ENCODE data around the gene ZNF284.
"Not testable (repeated sequence)": the region's sequence is repeated elsewhere in the genome, so short reads cannot be mapped to it uniquely, and the experiment has no call there.

The ZNF284 gene

DNA sequence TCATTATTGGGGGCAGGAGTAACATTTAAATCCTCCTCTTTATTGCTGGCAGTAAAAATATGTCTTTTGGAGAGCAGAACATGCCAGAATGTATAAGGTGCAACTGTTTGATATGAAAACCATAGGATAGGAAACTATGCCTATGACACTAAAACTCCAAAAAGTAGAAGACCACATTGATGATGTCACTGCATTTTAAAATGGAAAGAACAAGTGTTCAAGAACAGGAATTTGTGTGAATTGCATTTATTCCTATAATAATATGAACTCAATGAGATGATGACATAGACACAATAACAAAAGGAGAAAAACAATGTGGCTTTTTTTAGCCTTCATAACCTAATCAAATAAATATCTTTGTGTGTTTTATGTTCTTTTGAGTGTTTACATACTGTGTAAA, 37.5 kb downstream of the ZNF284 start:
- Histone ChIP-seq H3K4me1 (ENCODE audit: control extremely low read depth in 1 of 4, control insufficient read depth in 4 of 4, insufficient read depth in 4 of 4, low read length in 3 of 4) (peaks cover 0 to 19% (median 12%) of the 10 kb centered on the region in 4 experiments), H3K36me3 (ENCODE audit: control insufficient read depth in 4 of 4, insufficient read depth in 4 of 4, low read length in 3 of 4) (peaks cover 16 to 45% (median 26%) of the 10 kb centered on the region in 4 experiments), H3K27me3 (replicated peaks in 2 of 5; ENCODE audit: control insufficient read depth in 4 of 5, insufficient read depth in 5 of 5, low read length in 4 of 5) (no peaks in the 10 kb centered on the region), H3K9me3 (ENCODE audit: control extremely low read depth in 1 of 5, control insufficient read depth in 4 of 5, insufficient read depth in 2 of 5, low read depth in 1 of 5, low read length in 4 of 5) (peaks cover 7 to 48% (median 33%) of the 10 kb centered on the region in 5 experiments), H3K27ac (ENCODE audit: insufficient read depth in 1 of 2, low read depth in 1 of 2, low read length in 2 of 2, poor library complexity in 1 of 2, severe bottlenecking in 2 of 2) (no peak overlapping the region), H3K4me3 (ENCODE audit: control insufficient read depth in 1 of 7, extremely low read depth in 1 of 7, insufficient read depth in 4 of 7, low read depth in 2 of 7, low read length in 6 of 7) (no peak overlapping the region)
- no peak for DNase-seq
- CTCF ChIA-PET: no interaction called here
- POLR2A ChIA-PET: no interaction called here

DNA sequence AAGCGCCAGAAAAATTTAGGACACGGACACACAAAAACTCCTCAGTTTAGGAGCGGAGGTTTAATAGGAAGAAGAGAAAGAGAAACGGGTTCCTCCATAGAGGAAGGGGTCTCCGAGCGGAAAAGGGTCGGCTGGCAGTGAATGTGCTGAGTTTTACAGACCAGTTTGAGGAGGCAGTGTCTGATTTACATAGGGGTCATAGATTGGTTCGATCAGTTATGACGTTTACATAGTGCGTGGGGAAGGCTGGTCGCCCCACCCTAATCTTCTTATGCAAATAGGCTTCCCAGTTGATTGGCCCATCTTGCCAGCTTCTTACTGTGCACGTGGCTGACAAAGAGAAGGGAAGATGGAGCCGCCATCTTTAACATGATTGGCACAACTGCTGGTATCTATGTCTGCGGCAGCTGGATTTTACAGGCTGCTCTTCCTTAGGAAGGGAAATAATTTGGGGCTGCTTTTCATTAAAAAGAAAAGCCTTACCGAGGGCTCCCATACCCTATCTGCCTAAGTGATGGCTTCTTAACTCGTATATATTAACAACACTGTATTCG, 40.0 kb downstream of the ZNF284 start:
- Histone ChIP-seq H3K27me3 (replicated peaks in 2 of 5; ENCODE audit: control insufficient read depth in 4 of 5, insufficient read depth in 5 of 5, low read length in 4 of 5) (no peaks in the 10 kb centered on the region), H3K9me3 (ENCODE audit: control extremely low read depth in 1 of 5, control insufficient read depth in 4 of 5, insufficient read depth in 2 of 5, low read depth in 1 of 5, low read length in 4 of 5) (peaks cover 6 to 27% (median 17%) of the 10 kb centered on the region in 5 experiments), H3K4me3 (ENCODE audit: control insufficient read depth in 1 of 7, extremely low read depth in 1 of 7, insufficient read depth in 4 of 7, low read depth in 2 of 7, low read length in 6 of 7) (peak overlapping the region in 6 of 7 experiments; percentile 73 to 98 (median 90)), H3K27ac (ENCODE audit: insufficient read depth in 1 of 2, low read depth in 1 of 2, low read length in 2 of 2, poor library complexity in 1 of 2, severe bottlenecking in 2 of 2) (no peak overlapping the region), H3K4me1 (ENCODE audit: control extremely low read depth in 1 of 4, control insufficient read depth in 4 of 4, insufficient read depth in 4 of 4, low read length in 3 of 4) (peaks cover 0 to 19% (median 12%) of the 10 kb centered on the region in 4 experiments), H3K36me3 (ENCODE audit: control insufficient read depth in 4 of 4, insufficient read depth in 4 of 4, low read length in 3 of 4) (peaks cover 7 to 31% (median 18%) of the 10 kb centered on the region in 4 experiments)
- ChIA-PET CTCF (no interaction called here), POLR2A (no interaction called here)
- WGBS (ENCODE audit: insufficient coverage): 40% methylated on average over 13 of the region's 17 CpGs
- DNase-seq: peak; percentile 51 to 82 (median 69)

DNA sequence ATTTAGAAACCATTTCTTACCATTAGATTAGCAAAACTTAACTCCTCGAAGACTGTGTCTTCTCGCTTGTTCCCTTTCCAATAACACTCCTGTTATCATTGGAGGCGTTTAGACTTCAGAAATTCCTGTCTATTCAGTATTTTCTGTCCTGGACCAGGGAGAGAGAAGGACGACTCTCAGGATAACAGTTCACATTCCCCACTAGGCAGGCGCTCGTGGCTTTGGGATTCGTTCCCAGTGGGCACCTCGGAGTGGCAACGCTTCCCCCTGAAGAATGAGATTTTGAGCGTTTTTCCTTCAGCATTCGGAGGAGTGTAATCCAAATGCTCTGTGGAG, 40.8 kb downstream of the ZNF284 start:
- Histone ChIP-seq H3K4me3 (ENCODE audit: control insufficient read depth in 1 of 7, extremely low read depth in 1 of 7, insufficient read depth in 4 of 7, low read depth in 2 of 7, low read length in 6 of 7) (peak overlapping the region; percentile 73 to 98 (median 92)), H3K4me1 (ENCODE audit: control extremely low read depth in 1 of 4, control insufficient read depth in 4 of 4, insufficient read depth in 4 of 4, low read length in 3 of 4) (peaks cover 0 to 19% (median 12%) of the 10 kb centered on the region in 4 experiments), H3K9me3 (ENCODE audit: control extremely low read depth in 1 of 5, control insufficient read depth in 4 of 5, insufficient read depth in 2 of 5, low read depth in 1 of 5, low read length in 4 of 5) (peaks cover 6 to 19% (median 10%) of the 10 kb centered on the region in 5 experiments), H3K27me3 (replicated peaks in 2 of 5; ENCODE audit: control insufficient read depth in 4 of 5, insufficient read depth in 5 of 5, low read length in 4 of 5) (no peaks in the 10 kb centered on the region), H3K36me3 (ENCODE audit: control insufficient read depth in 4 of 4, insufficient read depth in 4 of 4, low read length in 3 of 4) (peaks cover 9 to 28% (median 16%) of the 10 kb centered on the region in 4 experiments), H3K27ac (ENCODE audit: insufficient read depth in 1 of 2, low read depth in 1 of 2, low read length in 2 of 2, poor library complexity in 1 of 2, severe bottlenecking in 2 of 2) (peak overlapping the region in 1 of 2 experiments; percentile 80)
- ChIA-PET CTCF (no interaction called here), POLR2A (no interaction called here)
- peak in 1 of 3 donors; percentile 0 for DNase-seq
- 0% methylated on average over 11 of the region's 11 CpGs for WGBS (ENCODE audit: insufficient coverage)

DNA sequence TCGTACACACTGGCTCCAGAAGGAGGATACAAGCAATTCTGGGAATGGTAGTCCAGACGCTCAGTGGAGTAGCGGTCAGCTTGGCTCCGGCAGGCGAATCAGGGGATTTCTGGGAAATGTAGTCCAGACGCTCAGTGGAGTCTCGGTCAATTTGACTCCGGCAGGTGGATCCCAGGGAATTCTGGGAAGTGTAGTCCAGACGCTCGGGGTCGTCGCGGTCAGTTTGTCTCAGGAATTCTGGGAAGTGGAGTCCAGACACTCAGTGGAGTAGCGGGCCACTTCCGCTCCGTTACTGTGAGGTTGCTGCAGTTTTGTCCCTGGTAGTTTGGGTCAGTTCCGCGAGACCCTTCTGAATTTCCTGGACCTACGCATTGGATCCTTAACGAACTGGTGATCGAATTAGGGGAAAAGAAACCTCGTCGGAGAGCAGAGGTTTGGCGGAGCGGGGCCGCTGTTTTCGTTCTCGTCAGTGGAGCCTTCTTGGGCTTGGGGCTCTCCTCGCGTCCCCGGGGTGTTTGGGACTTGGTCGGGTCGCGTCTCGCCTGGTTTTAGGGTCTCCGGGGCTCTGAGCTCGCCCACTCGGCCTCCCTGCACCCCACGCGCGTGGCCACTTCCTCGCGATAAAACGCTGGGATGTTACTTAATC, 41.3 kb downstream of the ZNF284 start, which contains the start of gene ZNF225:
Gene ZNF225 (plus strand): TSS at position 262 of the 646 bp plus-strand sequence. CDS start 2,429 bp downstream, outside the sequence.
- 0% methylated on average over 43 of the region's 44 CpGs for WGBS (ENCODE audit: insufficient coverage)

DNA sequence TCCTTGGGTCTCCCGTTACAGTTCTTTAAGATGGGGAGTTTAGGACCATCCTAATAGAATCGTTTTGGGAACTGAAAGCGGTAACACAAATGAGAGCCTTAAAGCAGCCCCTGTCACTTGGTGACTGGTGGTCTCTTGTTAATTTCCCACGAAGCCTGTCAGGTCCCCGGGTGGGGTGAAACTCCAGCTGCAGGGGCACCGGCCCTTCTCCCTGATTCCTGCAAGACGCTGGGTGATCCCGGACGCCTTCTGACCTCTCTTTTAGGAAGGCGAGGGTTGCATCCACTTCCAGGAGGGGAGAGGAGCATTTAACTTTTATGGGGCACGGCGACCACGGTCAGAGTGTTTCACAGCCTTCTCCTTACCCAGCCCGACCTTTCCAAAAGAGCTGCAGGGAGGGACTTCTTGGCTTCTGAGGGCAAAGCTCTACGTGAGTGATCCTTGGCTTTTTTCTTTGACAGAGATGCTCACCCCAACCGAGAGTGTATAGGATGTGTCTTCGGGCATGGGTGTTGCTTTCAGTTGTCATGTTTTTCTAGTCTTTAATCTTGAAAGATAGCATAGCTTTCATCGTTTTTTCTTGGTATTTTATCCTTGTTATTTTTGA, 41.9 kb downstream of the ZNF284 start:
- Histone ChIP-seq H3K4me3 (ENCODE audit: control insufficient read depth in 1 of 7, extremely low read depth in 1 of 7, insufficient read depth in 4 of 7, low read depth in 2 of 7, low read length in 6 of 7) (peak overlapping the region; percentile 73 to 98 (median 92)), H3K9me3 (ENCODE audit: control extremely low read depth in 1 of 5, control insufficient read depth in 4 of 5, insufficient read depth in 2 of 5, low read depth in 1 of 5, low read length in 4 of 5) (peaks cover 0 to 13% (median 6%) of the 10 kb centered on the region in 5 experiments), H3K27ac (ENCODE audit: insufficient read depth in 1 of 2, low read depth in 1 of 2, low read length in 2 of 2, poor library complexity in 1 of 2, severe bottlenecking in 2 of 2) (peak overlapping the region; percentile 54 to 80), H3K36me3 (ENCODE audit: control insufficient read depth in 4 of 4, insufficient read depth in 4 of 4, low read length in 3 of 4) (peaks cover 8 to 27% (median 21%) of the 10 kb centered on the region in 4 experiments), H3K4me1 (ENCODE audit: control extremely low read depth in 1 of 4, control insufficient read depth in 4 of 4, insufficient read depth in 4 of 4, low read length in 3 of 4) (peaks cover 0 to 19% (median 12%) of the 10 kb centered on the region in 4 experiments), H3K27me3 (replicated peaks in 2 of 5; ENCODE audit: control insufficient read depth in 4 of 5, insufficient read depth in 5 of 5, low read length in 4 of 5) (no peaks in the 10 kb centered on the region)
- 9% methylated on average over 12 of the region's 18 CpGs for WGBS (ENCODE audit: insufficient coverage)
- DNase-seq: peak in 2 of 3 donors; percentile 2 to 18
- POLR2A ChIA-PET: interaction anchor here (0.6 to 0.8 kb wide), 2 partner anchors 16 to 110 kb away, joined by 3 read pairs; no protein-coding TSS in a partner anchor
- CTCF ChIA-PET: no interaction called here

More for the DNA sequence above, 41.3 kb downstream of the ZNF284 start, which contains the start of gene ZNF225:
- H3K36me3 ChIP-seq (ENCODE audit: control insufficient read depth in 4 of 4, insufficient read depth in 4 of 4, low read length in 3 of 4): peaks cover 6 to 27% (median 17%) of the 10 kb centered on the region in 4 experiments
- ChIA-PET CTCF (no interaction called here), POLR2A (interaction anchor here (0.6 kb wide), 1 partner anchor 15 kb away, joined by 3 read pairs; no protein-coding TSS in a partner anchor)
- peaks cover 0 to 19% (median 12%) of the 10 kb centered on the region in 4 experiments for H3K4me1 ChIP-seq (ENCODE audit: control extremely low read depth in 1 of 4, control insufficient read depth in 4 of 4, insufficient read depth in 4 of 4, low read length in 3 of 4)
- DNase-seq: peak; percentile 94 to 95 (median 95)
- H3K9me3 ChIP-seq (ENCODE audit: control extremely low read depth in 1 of 5, control insufficient read depth in 4 of 5, insufficient read depth in 2 of 5, low read depth in 1 of 5, low read length in 4 of 5): peaks cover 3 to 16% (median 6%) of the 10 kb centered on the region in 5 experiments
- peak within 1 kb of the TSS; percentile 54 to 80 for H3K27ac ChIP-seq (ENCODE audit: insufficient read depth in 1 of 2, low read depth in 1 of 2, low read length in 2 of 2, poor library complexity in 1 of 2, severe bottlenecking in 2 of 2)
- peak within 1 kb of the TSS; percentile 73 to 98 (median 92) for H3K4me3 ChIP-seq (ENCODE audit: control insufficient read depth in 1 of 7, extremely low read depth in 1 of 7, insufficient read depth in 4 of 7, low read depth in 2 of 7, low read length in 6 of 7)
- H3K27me3 ChIP-seq (replicated peaks in 2 of 5; ENCODE audit: control insufficient read depth in 4 of 5, insufficient read depth in 5 of 5, low read length in 4 of 5): no peaks in the 10 kb centered on the region

DNA sequence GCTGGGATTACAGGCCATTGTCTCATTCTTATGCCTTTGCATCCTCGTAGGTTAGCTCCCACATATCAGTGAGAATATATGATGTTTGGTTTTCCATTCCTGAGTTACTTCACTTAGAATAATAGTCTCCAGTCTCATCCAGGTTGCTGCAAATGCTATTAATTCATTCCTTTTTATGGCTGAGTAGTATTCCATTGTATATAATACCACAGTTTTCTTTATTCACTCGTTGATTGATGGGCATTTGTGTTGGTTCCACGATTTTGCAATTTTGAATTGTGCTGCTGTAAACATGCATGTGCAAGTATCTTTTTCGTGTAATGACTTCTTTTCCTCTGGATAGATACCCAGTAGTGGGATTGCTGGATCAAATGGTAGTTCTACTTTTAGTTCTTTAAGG, 49.2 kb downstream of the ZNF284 start:
- H3K4me1 ChIP-seq (ENCODE audit: control extremely low read depth in 1 of 4, control insufficient read depth in 4 of 4, insufficient read depth in 4 of 4, low read length in 3 of 4); H3K27ac ChIP-seq (ENCODE audit: insufficient read depth in 1 of 2, low read depth in 1 of 2, low read length in 2 of 2, poor library complexity in 1 of 2, severe bottlenecking in 2 of 2); H3K4me3 ChIP-seq (ENCODE audit: control insufficient read depth in 1 of 7, extremely low read depth in 1 of 7, insufficient read depth in 4 of 7, low read depth in 2 of 7, low read length in 6 of 7); CTCF ChIA-PET; H3K27me3 ChIP-seq (replicated peaks in 2 of 5; ENCODE audit: control insufficient read depth in 4 of 5, insufficient read depth in 5 of 5, low read length in 4 of 5); DNase-seq; POLR2A ChIA-PET: not testable (repeated sequence)
- WGBS (ENCODE audit: insufficient coverage): 100% methylated on average over 2 of the region's 4 CpGs
- peaks cover 4 to 48% (median 12%) of the 10 kb centered on the region in 5 experiments for H3K9me3 ChIP-seq (ENCODE audit: control extremely low read depth in 1 of 5, control insufficient read depth in 4 of 5, insufficient read depth in 2 of 5, low read depth in 1 of 5, low read length in 4 of 5)
- peaks cover 28 to 81% (median 30%) of the 10 kb centered on the region in 4 experiments for H3K36me3 ChIP-seq (ENCODE audit: control insufficient read depth in 4 of 4, insufficient read depth in 4 of 4, low read length in 3 of 4)
